Neural cell (in vitro differentiated cells): ENCODE measurements around the gene IRF4.

Source experiments
- RAD21 ChIP-seq: fragments of 450-650 bp; conservative IDR thresholded peaks from 2 replicates; pipeline ENCODE4 v1.6.1; 2014; ENCODE audit warnings: antibody characterized with exemption, mild to moderate bottlenecking, moderate library complexity
- TF ChIP-seq, protein P1 (sequence below): fragments of 450-650 bp; IDR thresholded peaks from 2 replicates; pipeline ENCODE4 v1.5.1; 2014; ENCODE audit warnings: antibody characterized with exemption, mild to moderate bottlenecking, moderate library complexity; ENCODE audit not compliant: poor library complexity, severe bottlenecking

DNA sequence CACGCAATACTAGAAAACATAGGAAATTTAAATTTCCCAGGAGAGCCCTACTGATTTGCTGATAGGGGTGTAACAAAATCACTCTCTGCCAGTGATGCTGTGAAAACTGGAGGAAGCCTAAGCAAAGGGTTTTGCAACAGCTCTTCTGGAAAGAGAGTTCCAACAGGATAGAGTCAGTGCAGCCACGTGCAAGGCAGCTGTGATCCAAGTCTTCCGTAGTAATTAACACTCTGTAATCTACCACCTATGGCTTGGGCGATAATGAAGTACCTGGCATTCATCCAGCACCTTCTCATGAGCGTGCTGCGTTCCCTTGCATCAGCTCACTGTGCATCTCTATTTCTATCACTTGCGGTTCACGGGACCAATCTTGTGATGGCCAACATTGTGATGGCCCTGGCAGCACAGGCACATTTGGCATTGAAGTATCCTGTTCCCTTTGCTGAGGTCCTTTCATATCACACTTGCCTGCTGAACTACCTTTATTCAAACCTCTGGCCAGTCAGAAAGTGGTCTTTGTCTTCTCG, 48.2 kb downstream of the IRF4 start:
- TF ChIP-seq, protein P1, sequence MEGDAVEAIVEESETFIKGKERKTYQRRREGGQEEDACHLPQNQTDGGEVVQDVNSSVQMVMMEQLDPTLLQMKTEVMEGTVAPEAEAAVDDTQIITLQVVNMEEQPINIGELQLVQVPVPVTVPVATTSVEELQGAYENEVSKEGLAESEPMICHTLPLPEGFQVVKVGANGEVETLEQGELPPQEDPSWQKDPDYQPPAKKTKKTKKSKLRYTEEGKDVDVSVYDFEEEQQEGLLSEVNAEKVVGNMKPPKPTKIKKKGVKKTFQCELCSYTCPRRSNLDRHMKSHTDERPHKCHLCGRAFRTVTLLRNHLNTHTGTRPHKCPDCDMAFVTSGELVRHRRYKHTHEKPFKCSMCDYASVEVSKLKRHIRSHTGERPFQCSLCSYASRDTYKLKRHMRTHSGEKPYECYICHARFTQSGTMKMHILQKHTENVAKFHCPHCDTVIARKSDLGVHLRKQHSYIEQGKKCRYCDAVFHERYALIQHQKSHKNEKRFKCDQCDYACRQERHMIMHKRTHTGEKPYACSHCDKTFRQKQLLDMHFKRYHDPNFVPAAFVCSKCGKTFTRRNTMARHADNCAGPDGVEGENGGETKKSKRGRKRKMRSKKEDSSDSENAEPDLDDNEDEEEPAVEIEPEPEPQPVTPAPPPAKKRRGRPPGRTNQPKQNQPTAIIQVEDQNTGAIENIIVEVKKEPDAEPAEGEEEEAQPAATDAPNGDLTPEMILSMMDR: no peak
- no peak for TF ChIP-seq RAD21
